Measurements from ENCODE around the gene DCAF7. TPM values are rescaled to one million over a fixed set of nuclear protein-coding genes. Genes with fewer than 3 reads are reported as not detected.

DCAF7 gene, protein sequence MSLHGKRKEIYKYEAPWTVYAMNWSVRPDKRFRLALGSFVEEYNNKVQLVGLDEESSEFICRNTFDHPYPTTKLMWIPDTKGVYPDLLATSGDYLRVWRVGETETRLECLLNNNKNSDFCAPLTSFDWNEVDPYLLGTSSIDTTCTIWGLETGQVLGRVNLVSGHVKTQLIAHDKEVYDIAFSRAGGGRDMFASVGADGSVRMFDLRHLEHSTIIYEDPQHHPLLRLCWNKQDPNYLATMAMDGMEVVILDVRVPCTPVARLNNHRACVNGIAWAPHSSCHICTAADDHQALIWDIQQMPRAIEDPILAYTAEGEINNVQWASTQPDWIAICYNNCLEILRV
- total RNA-seq: 116 and 121 TPM in 2 replicates

DNA sequence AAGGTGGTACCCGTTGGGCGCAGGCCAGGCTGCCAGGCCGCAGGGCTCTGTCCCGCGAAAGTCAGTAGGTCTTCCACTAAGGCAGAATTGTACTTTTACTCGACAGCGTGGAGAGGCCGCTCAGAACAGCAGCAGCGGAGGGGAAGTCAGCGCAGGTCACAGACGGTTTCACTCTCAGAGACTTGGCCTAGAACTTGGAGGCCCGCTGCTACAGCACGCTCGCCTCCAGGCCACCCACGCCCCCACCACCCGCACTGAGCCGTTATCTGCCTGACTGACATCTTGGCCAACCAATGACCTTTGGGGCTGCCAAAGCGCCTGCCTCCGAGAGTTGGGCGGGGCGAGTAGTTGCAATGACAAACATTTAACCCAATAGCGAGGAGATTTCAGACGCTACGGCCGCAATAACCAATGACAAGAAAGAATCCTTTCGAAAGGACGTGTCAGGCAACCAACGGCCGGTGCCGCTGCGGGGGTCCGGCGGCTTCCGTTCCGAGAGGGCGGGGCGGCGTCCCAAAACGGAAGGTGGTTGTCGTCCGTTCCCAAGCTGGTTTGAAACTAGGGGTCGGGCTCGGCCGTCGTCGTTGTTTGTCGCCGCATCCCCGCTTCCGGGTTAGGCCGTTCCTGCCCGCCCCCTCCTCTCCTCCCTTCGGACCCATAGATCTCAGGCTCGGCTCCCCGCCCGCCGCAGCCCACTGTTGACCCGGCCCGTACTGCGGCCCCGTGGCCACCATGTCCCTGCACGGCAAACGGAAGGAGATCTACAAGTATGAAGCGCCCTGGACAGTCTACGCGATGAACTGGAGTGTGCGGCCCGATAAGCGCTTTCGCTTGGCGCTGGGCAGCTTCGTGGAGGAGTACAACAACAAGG lies at the start of gene DCAF7:
TSS of gene DCAF7 (plus strand) at position 532 of the 871 bp plus-strand sequence. CDS start at position 733, 201 bp downstream.
- Mint-ChIP-seq H3K27me3 (ENCODE audit: insufficient read depth) (no peaks in the 10 kb centered on the region), H3K9me3 (no peaks in the 10 kb centered on the region), H3K36me3 (ENCODE audit: low read depth) (peaks cover 17% of the 10 kb centered on the region), H3K4me3 (peak within 1 kb of the TSS; percentile 96), H3K27ac (peak within 1 kb of the TSS; percentile 96), H3K4me1 (ENCODE audit: low read depth) (peaks cover 36% of the 10 kb centered on the region)
- intact Hi-C loops (cut with micrococcal nuclease): loop anchor here (1.0 to 5.0 kb wide), 12 partner anchors 23 to 293 kb away; partner anchors contain the start of genes ACE, CYB561, DDX42 and KCNH6
- peak; percentile 99 for DNase-seq (ENCODE audit: low spot score)

GRCh38 chr17:63500543-63501390 lies 49.5 kb upstream of the DCAF7 start:
- Mint-ChIP-seq H3K27me3 (ENCODE audit: insufficient read depth) (peaks cover 24% of the 10 kb centered on the region), H3K4me1 (ENCODE audit: low read depth) (no peaks in the 10 kb centered on the region), H3K36me3 (ENCODE audit: low read depth) (peaks cover 2% of the 10 kb centered on the region), H3K9me3 (peaks cover 10% of the 10 kb centered on the region), H3K4me3 (no peak overlapping the region), H3K27ac (no peak overlapping the region)
- intact Hi-C loops (cut with micrococcal nuclease): no loop called here
- no peak for DNase-seq (ENCODE audit: low spot score)

GRCh38 chr17:63503341-63503705 lies 47.0 kb upstream of the DCAF7 start:
- Mint-ChIP-seq H3K4me1 (ENCODE audit: low read depth) (no peaks in the 10 kb centered on the region), H3K27me3 (ENCODE audit: insufficient read depth) (peaks cover 24% of the 10 kb centered on the region), H3K36me3 (ENCODE audit: low read depth) (peaks cover 2% of the 10 kb centered on the region), H3K4me3 (no peak overlapping the region), H3K9me3 (peaks cover 12% of the 10 kb centered on the region), H3K27ac (no peak overlapping the region)
- no peak for DNase-seq (ENCODE audit: low spot score)
- intact Hi-C loops (cut with micrococcal nuclease): no loop called here

- H3K27me3 Mint-ChIP-seq (ENCODE audit: insufficient read depth): peaks cover 24% of the 10 kb centered on the region
- H3K4me1 Mint-ChIP-seq (ENCODE audit: low read depth): no peaks in the 10 kb centered on the region
- H3K9me3 Mint-ChIP-seq: peaks cover 12% of the 10 kb centered on the region
- H3K4me3 Mint-ChIP-seq: no peak overlapping the region
- intact Hi-C loops (cut with micrococcal nuclease): no loop called here
- no peak for DNase-seq (ENCODE audit: low spot score)
- H3K36me3 Mint-ChIP-seq (ENCODE audit: low read depth): peaks cover 2% of the 10 kb centered on the region
- H3K27ac Mint-ChIP-seq: no peak overlapping the region
Observed at GRCh38 chr17:63504261-63504660, 46.0 kb upstream of the DCAF7 start.

DNA sequence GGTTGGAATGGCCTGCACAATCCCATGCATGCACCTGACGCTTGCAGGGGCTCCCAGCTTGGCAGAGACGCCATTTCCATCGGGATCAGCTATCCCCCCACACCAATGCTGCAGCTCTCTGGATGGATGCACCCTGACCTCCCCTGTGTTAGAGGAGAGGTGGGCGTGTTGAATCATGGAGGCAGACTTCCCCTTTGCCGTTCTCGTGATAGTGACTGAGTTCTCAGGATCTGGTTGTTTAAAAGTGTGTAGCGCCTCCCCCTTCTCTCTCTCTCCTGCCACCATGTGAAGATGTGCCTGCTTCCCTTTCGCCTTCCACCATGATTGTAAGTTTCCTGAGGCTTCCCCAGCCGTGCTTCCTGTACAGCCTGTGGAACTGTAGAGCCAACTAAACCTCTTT lies 44.9 kb upstream of the DCAF7 start:
- Mint-ChIP-seq H3K4me3 (no peak overlapping the region), H3K4me1 (ENCODE audit: low read depth) (no peaks in the 10 kb centered on the region), H3K27me3 (ENCODE audit: insufficient read depth) (peaks cover 24% of the 10 kb centered on the region), H3K36me3 (ENCODE audit: low read depth) (peaks cover 2% of the 10 kb centered on the region), H3K27ac (no peak overlapping the region), H3K9me3 (peaks cover 12% of the 10 kb centered on the region)
- intact Hi-C loops (cut with micrococcal nuclease): no loop called here
- no peak for DNase-seq (ENCODE audit: low spot score)

- intact Hi-C loops (cut with micrococcal nuclease): no loop called here
- Mint-ChIP-seq H3K4me1 (ENCODE audit: low read depth) (no peaks in the 10 kb centered on the region), H3K9me3 (peaks cover 12% of the 10 kb centered on the region), H3K27me3 (ENCODE audit: insufficient read depth) (peaks cover 19% of the 10 kb centered on the region), H3K36me3 (ENCODE audit: low read depth) (peaks cover 2% of the 10 kb centered on the region), H3K4me3 (no peak overlapping the region), H3K27ac (no peak overlapping the region)
- DNase-seq (ENCODE audit: low spot score): no peak
Observed at GRCh38 chr17:63506627-63507026, 43.6 kb upstream of the DCAF7 start.

DNA sequence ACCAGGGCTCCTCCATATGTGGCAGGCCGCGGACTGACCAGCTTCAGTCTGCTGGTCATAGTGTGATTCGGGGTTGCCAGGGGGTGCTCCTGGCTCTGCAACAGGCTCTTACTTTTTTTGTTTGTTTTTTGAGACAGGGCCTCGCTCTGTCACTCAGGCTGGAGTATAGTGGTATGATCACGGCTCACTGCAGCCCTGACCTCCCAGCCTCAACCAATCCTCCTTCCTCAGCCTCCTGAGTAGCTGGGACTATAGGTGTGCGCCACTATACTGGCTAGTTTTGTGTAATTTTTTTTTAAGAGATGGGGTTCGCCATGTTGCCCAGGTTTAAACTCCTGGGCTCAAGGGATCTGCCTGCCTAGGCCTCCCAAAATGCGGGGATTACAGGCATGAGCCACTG lies 38.9 kb upstream of the DCAF7 start:
- Mint-ChIP-seq H3K4me3 (no peak overlapping the region), H3K27me3 (ENCODE audit: insufficient read depth) (peaks cover 3% of the 10 kb centered on the region), H3K27ac (no peak overlapping the region), H3K9me3 (no peaks in the 10 kb centered on the region), H3K4me1 (ENCODE audit: low read depth) (no peaks in the 10 kb centered on the region), H3K36me3 (ENCODE audit: low read depth) (no peaks in the 10 kb centered on the region)
- DNase-seq (ENCODE audit: low spot score): no peak
- intact Hi-C loops (cut with micrococcal nuclease): no loop called here

DNA sequence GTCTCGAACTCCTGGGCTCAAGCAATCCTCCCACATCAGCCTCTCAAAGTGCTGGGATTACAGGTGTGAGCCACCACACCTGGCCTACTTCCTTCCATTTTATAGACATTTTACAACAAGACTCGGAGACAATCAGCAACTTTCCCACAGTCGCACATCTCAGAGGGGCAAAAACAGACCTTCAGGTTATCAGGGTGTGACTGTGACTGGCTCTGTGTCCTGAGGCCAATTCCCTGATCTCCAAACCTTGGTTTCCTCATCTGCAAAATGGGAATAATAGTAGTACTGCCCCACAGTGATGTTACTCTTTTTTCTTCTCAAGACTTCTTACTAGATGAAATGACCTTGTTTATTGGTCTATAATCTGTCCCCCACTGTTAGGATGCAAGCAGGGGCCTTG lies 37.9 kb upstream of the DCAF7 start:
- Mint-ChIP-seq H3K36me3 (ENCODE audit: low read depth) (no peaks in the 10 kb centered on the region), H3K27me3 (ENCODE audit: insufficient read depth) (peaks cover 7% of the 10 kb centered on the region), H3K27ac (no peak overlapping the region), H3K4me1 (ENCODE audit: low read depth) (peaks cover 6% of the 10 kb centered on the region), H3K9me3 (no peaks in the 10 kb centered on the region), H3K4me3 (no peak overlapping the region)
- intact Hi-C loops (cut with micrococcal nuclease): no loop called here
- DNase-seq (ENCODE audit: low spot score): no peak

GRCh38 chr17:63512896-63513644 lies 37.2 kb upstream of the DCAF7 start:
- Mint-ChIP-seq H3K27ac (no peak overlapping the region), H3K4me1 (ENCODE audit: low read depth) (peaks cover 6% of the 10 kb centered on the region), H3K36me3 (ENCODE audit: low read depth) (no peaks in the 10 kb centered on the region), H3K27me3 (ENCODE audit: insufficient read depth) (peaks cover 7% of the 10 kb centered on the region), H3K9me3 (no peaks in the 10 kb centered on the region), H3K4me3 (no peak overlapping the region)
- DNase-seq (ENCODE audit: low spot score): no peak
- intact Hi-C loops (cut with micrococcal nuclease): no loop called here

GRCh38 chr17:63514477-63514876 lies 35.8 kb upstream of the DCAF7 start:
- H3K27me3 Mint-ChIP-seq (ENCODE audit: insufficient read depth): peaks cover 9% of the 10 kb centered on the region
- H3K27ac Mint-ChIP-seq: no peak overlapping the region
- intact Hi-C loops (cut with micrococcal nuclease): no loop called here
- no peaks in the 10 kb centered on the region for H3K9me3 Mint-ChIP-seq
- DNase-seq (ENCODE audit: low spot score): no peak
- no peaks in the 10 kb centered on the region for H3K36me3 Mint-ChIP-seq (ENCODE audit: low read depth)
- peaks cover 6% of the 10 kb centered on the region for H3K4me1 Mint-ChIP-seq (ENCODE audit: low read depth)
- H3K4me3 Mint-ChIP-seq: no peak overlapping the region

- no peak overlapping the region for H3K27ac Mint-ChIP-seq
- no peak overlapping the region for H3K4me3 Mint-ChIP-seq
- DNase-seq (ENCODE audit: low spot score): no peak
- no peaks in the 10 kb centered on the region for H3K9me3 Mint-ChIP-seq
- intact Hi-C loops (cut with micrococcal nuclease): no loop called here
- peaks cover 6% of the 10 kb centered on the region for H3K4me1 Mint-ChIP-seq (ENCODE audit: low read depth)
- H3K36me3 Mint-ChIP-seq (ENCODE audit: low read depth): no peaks in the 10 kb centered on the region
- H3K27me3 Mint-ChIP-seq (ENCODE audit: insufficient read depth): peaks cover 9% of the 10 kb centered on the region
Observed at GRCh38 chr17:63514974-63515373, 35.3 kb upstream of the DCAF7 start.

- peaks cover 6% of the 10 kb centered on the region for H3K4me1 Mint-ChIP-seq (ENCODE audit: low read depth)
- H3K27me3 Mint-ChIP-seq (ENCODE audit: insufficient read depth): peaks cover 9% of the 10 kb centered on the region
- H3K36me3 Mint-ChIP-seq (ENCODE audit: low read depth): no peaks in the 10 kb centered on the region
- H3K4me3 Mint-ChIP-seq: no peak overlapping the region
- intact Hi-C loops (cut with micrococcal nuclease): no loop called here
- DNase-seq (ENCODE audit: low spot score): no peak
- H3K27ac Mint-ChIP-seq: no peak overlapping the region
- no peaks in the 10 kb centered on the region for H3K9me3 Mint-ChIP-seq
Observed at GRCh38 chr17:63515426-63515825, 34.9 kb upstream of the DCAF7 start.
